ENCODE measurements around the gene TENM3. TPM values are rescaled to one million over a fixed set of nuclear protein-coding genes. Genes with fewer than 3 reads are reported as not detected.

Gene TENM3
- total RNA-seq, 1 experiment from 2014 or later: 0.87 TPM

DNA sequence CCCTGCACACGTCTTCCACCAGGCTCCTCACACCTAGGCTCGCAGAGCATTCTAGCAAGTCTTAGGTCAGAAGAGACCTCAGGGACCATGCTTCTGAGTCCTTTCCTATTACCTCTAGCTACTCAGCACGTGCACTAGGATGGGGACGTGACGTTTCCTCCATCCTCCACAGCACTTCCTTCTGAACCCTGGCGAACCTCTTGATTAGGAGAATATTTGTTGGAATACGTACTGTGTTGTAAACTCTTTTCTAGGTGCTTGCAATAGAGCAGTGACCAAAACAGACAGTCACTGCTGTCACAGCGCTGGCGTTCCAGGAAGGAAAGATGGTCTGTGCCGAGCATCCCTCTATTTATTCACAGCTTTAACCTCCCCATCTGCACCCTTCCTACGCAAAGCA, 12.9 kb upstream of the TENM3 start:
- Histone ChIP-seq H4K20me1 (ENCODE audit: low read length) (no peaks in the 10 kb centered on the region), H3K4me2 (ENCODE audit: low read length) (no peak overlapping the region), H3K36me3 (ENCODE audit: low read depth, low read length) (no peaks in the 10 kb centered on the region), H3K9me3 (ENCODE audit: low read length) (no peaks in the 10 kb centered on the region), H3K9me2 (replicated peaks; ENCODE audit: low read length) (no peaks in the 10 kb centered on the region), H3F3A (ENCODE audit: low read length, unreplicated experiment) (no peaks in the 10 kb centered on the region), H3K27ac (ENCODE audit: low read length) (no peak overlapping the region), H3K9ac (ENCODE audit: low read length) (no peak overlapping the region), H3K4me3 (ENCODE audit: low read length) (no peak overlapping the region), H2AFZ (ENCODE audit: low read length) (no peak overlapping the region), H3K79me2 (ENCODE audit: low read length) (no peaks in the 10 kb centered on the region), H3K27me3 (ENCODE audit: low read length) (no peaks in the 10 kb centered on the region), H3K4me1 (ENCODE audit: insufficient read depth, low read length) (no peaks in the 10 kb centered on the region)
- ChIA-PET CTCF (no interaction called here), POLR2A (ENCODE audit: unreplicated experiment) (no interaction called here)
- TF ChIP-seq EZH2 (IDR thresholded peaks at IDR 0.05; ENCODE audit: low read length, unreplicated experiment): no peak
- TF ChIP-seq EZH2phosphoT487 (IDR thresholded peaks at IDR 0.05; ENCODE audit: borderline replicate concordance, low read length): no peak
- TF ChIP-seq, protein P1, sequence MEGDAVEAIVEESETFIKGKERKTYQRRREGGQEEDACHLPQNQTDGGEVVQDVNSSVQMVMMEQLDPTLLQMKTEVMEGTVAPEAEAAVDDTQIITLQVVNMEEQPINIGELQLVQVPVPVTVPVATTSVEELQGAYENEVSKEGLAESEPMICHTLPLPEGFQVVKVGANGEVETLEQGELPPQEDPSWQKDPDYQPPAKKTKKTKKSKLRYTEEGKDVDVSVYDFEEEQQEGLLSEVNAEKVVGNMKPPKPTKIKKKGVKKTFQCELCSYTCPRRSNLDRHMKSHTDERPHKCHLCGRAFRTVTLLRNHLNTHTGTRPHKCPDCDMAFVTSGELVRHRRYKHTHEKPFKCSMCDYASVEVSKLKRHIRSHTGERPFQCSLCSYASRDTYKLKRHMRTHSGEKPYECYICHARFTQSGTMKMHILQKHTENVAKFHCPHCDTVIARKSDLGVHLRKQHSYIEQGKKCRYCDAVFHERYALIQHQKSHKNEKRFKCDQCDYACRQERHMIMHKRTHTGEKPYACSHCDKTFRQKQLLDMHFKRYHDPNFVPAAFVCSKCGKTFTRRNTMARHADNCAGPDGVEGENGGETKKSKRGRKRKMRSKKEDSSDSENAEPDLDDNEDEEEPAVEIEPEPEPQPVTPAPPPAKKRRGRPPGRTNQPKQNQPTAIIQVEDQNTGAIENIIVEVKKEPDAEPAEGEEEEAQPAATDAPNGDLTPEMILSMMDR (conservative IDR thresholded peaks at IDR 0.05; ENCODE audit: low read depth, low read length): no peak
- intact Hi-C loops (cut with micrococcal nuclease): no loop called here
- DNase-seq: no peak
- no TSS peak for BruUV-seq (replicated peaks)
- ATAC-seq: no peak

DNA sequence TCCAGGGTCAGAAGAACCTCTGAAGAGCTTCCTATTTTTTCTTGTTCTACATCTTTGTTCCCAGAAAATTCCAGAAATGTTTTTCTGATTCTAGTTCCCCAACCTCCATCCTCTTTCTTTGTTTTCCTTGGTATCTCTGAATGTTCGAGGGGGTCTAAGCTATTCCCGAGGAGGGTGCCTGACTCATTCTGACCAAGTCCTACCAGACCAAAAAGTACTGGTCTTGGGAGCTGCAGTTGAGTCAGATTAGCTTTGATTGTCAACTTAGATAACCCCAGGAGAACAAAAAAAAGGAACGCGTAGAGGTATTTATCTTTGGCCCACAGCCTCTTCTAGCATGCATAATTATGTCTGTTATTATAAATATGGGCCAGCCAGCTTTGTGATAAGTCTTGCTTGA, 12.1 kb upstream of the TENM3 start:
- no peak overlapping the region for H3K4me3 ChIP-seq (ENCODE audit: low read length)
- no peaks in the 10 kb centered on the region for H3K9me2 ChIP-seq (replicated peaks; ENCODE audit: low read length)
- H3K79me2 ChIP-seq (ENCODE audit: low read length): no peaks in the 10 kb centered on the region
- TF ChIP-seq EZH2phosphoT487 (IDR thresholded peaks at IDR 0.05; ENCODE audit: borderline replicate concordance, low read length) (no peak), EZH2 (IDR thresholded peaks at IDR 0.05; ENCODE audit: low read length, unreplicated experiment) (no peak)
- TF ChIP-seq, protein P1 (conservative IDR thresholded peaks at IDR 0.05; ENCODE audit: low read depth, low read length): no peak
- H3K27me3 ChIP-seq (ENCODE audit: low read length): no peaks in the 10 kb centered on the region
- no peaks in the 10 kb centered on the region for H3K4me1 ChIP-seq (ENCODE audit: insufficient read depth, low read length)
- H2AFZ ChIP-seq (ENCODE audit: low read length): no peak overlapping the region
- intact Hi-C loops (cut with micrococcal nuclease): no loop called here
- H3K9ac ChIP-seq (ENCODE audit: low read length): no peak overlapping the region
- no peaks in the 10 kb centered on the region for H3K36me3 ChIP-seq (ENCODE audit: low read depth, low read length)
- H3F3A ChIP-seq (ENCODE audit: low read length, unreplicated experiment): no peaks in the 10 kb centered on the region
- ATAC-seq (no peak), DNase-seq (no peak)
- no peak overlapping the region for H3K4me2 ChIP-seq (ENCODE audit: low read length)
- CTCF ChIA-PET: no interaction called here
- POLR2A ChIA-PET (ENCODE audit: unreplicated experiment): no interaction called here
- H4K20me1 ChIP-seq (ENCODE audit: low read length): no peaks in the 10 kb centered on the region
- H3K9me3 ChIP-seq (ENCODE audit: low read length): no peaks in the 10 kb centered on the region
- no peak overlapping the region for H3K27ac ChIP-seq (ENCODE audit: low read length)
- no TSS peak for BruUV-seq (replicated peaks)

DNA sequence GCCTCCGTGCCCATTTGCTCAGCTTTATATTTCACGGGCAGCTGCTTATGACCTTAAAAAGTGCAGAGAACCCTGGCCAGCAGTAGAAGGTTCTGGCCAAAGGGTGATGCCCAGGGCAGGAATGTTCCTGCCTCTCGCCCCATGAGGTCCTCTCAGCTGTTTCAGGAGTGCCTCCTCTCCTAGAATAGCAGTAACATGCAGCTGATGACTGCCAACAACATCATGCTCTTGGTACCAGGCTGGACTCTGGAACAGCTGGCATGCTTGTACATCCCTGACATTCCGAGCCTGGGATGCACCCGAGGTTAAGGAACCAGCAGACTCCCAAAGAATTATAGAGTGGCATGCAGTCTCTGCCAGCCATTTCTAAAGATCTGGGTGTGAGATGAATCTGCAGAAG, 11.7 kb upstream of the TENM3 start:
- H3K9me3 ChIP-seq (ENCODE audit: low read length): no peaks in the 10 kb centered on the region
- intact Hi-C loops (cut with micrococcal nuclease): no loop called here
- TF ChIP-seq EZH2phosphoT487 (IDR thresholded peaks at IDR 0.05; ENCODE audit: borderline replicate concordance, low read length) (no peak), EZH2 (IDR thresholded peaks at IDR 0.05; ENCODE audit: low read length, unreplicated experiment) (no peak)
- TF ChIP-seq, protein P1 (conservative IDR thresholded peaks at IDR 0.05; ENCODE audit: low read depth, low read length): no peak
- no peak overlapping the region for H3K4me2 ChIP-seq (ENCODE audit: low read length)
- DNase-seq (no peak), ATAC-seq (no peak)
- no peaks in the 10 kb centered on the region for H3K4me1 ChIP-seq (ENCODE audit: insufficient read depth, low read length)
- no peak overlapping the region for H2AFZ ChIP-seq (ENCODE audit: low read length)
- H3K27ac ChIP-seq (ENCODE audit: low read length): no peak overlapping the region
- H3K36me3 ChIP-seq (ENCODE audit: low read depth, low read length): no peaks in the 10 kb centered on the region
- H3K79me2 ChIP-seq (ENCODE audit: low read length): no peaks in the 10 kb centered on the region
- ChIA-PET CTCF (no interaction called here), POLR2A (ENCODE audit: unreplicated experiment) (no interaction called here)
- no peak overlapping the region for H3K9ac ChIP-seq (ENCODE audit: low read length)
- BruUV-seq (replicated peaks): no TSS peak
- H4K20me1 ChIP-seq (ENCODE audit: low read length): no peaks in the 10 kb centered on the region
- H3K4me3 ChIP-seq (ENCODE audit: low read length): no peak overlapping the region
- H3K27me3 ChIP-seq (ENCODE audit: low read length): no peaks in the 10 kb centered on the region
- no peaks in the 10 kb centered on the region for H3K9me2 ChIP-seq (replicated peaks; ENCODE audit: low read length)
- H3F3A ChIP-seq (ENCODE audit: low read length, unreplicated experiment): no peaks in the 10 kb centered on the region
